Measurements from ENCODE around the gene OR12D1.

DNA sequence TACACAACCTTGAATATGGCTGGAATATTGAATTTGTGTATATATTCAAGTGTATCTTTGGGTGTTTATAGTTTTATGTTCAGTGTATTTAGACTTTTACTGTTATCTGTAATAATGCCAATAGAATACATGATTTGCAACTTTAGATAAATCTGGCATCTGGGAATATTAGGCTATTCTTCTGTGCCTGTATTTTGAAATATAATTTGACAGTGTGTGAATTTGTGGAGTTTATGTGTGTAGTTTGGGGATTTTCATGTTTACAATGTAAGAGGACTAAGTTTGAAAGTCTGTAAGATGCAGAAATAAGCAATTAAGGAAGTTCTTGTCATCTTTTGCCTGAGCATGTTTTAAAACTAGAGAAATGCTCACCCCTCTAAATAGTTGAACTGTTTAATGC is 24.3 kb downstream of the OR12D1 start, which contains the start of gene OR10C1:
- TF ChIP-seq, protein P1, sequence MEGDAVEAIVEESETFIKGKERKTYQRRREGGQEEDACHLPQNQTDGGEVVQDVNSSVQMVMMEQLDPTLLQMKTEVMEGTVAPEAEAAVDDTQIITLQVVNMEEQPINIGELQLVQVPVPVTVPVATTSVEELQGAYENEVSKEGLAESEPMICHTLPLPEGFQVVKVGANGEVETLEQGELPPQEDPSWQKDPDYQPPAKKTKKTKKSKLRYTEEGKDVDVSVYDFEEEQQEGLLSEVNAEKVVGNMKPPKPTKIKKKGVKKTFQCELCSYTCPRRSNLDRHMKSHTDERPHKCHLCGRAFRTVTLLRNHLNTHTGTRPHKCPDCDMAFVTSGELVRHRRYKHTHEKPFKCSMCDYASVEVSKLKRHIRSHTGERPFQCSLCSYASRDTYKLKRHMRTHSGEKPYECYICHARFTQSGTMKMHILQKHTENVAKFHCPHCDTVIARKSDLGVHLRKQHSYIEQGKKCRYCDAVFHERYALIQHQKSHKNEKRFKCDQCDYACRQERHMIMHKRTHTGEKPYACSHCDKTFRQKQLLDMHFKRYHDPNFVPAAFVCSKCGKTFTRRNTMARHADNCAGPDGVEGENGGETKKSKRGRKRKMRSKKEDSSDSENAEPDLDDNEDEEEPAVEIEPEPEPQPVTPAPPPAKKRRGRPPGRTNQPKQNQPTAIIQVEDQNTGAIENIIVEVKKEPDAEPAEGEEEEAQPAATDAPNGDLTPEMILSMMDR (IDR thresholded peaks at IDR 0.05; ENCODE audit: borderline replicate concordance, extremely low read depth, low read length, poor library complexity, severe bottlenecking): no peak
- TF ChIP-seq EZH2 (IDR thresholded peaks at IDR 0.05; ENCODE audit: borderline replicate concordance, low read depth, low read length, severe bottlenecking): no peak

Data from DND-41 (cell line).